H1 (cell line): ENCODE data around the gene BBX. TPM values are rescaled to one million over a fixed set of nuclear protein-coding genes. Genes with fewer than 3 reads are reported as not detected.

Source experiments
- CTCF ChIA-PET: fragments of 300-600 bp; sonication (Branson Sonifier 250); formaldehyde crosslinking; loops from one replicate; lab custom pipeline; 2021; ENCODE audit not compliant: partially characterized antibody; lab: Charles Lee
- POLR2A ChIA-PET: fragments of 300-600 bp; sonication (Branson Sonifier 250); formaldehyde crosslinking; loops from one replicate; lab custom pipeline; 2021; ENCODE audit warnings: inconsistent platforms; ENCODE audit not compliant: partially characterized antibody; lab: Charles Lee
- DNase-seq, 2 experiments: peaks; one replicate each; pipeline versions ENCODE4 v3.0.0 to v3.0.0-alpha.2; 2010 to 2022; ENCODE audit warnings: low spot score in 2 of 2, low read depth in 1 of 2, mixed read lengths in 1 of 2
- FAIRE-seq: peaks from 2 replicates; lab custom pipeline; 2011; peaks lifted over from hg19 to GRCh38; lab: Jason Lieb, UNC
- H2AFZ ChIP-seq: 2 replicates; pipeline ENCODE4 v1.8.1; 2012; ENCODE audit warnings: low read length, inconsistent platforms
- H2AK5ac ChIP-seq: 2 replicates; pipeline ENCODE4 v1.6.1; 2013; ENCODE audit warnings: low read depth, low read length
- H2BK120ac ChIP-seq: replicated peaks from 2 replicates; pipeline ENCODE3; 2013; ENCODE audit warnings: low read depth, low read length, inconsistent platforms
- H2BK12ac ChIP-seq: 2 replicates; pipeline ENCODE4 v1.6.1; 2013; ENCODE audit warnings: low read depth, low read length
- H2BK15ac ChIP-seq: 2 replicates; pipeline ENCODE4 v1.6.1; 2013; ENCODE audit warnings: low read length
- H2BK20ac ChIP-seq: 2 replicates; pipeline ENCODE4 v1.6.1; 2013; ENCODE audit warnings: low read length
- H2BK5ac ChIP-seq: 2 replicates; pipeline ENCODE4 v1.6.1; 2013; ENCODE audit warnings: low read depth, low read length
- H3K14ac ChIP-seq: 2 replicates; pipeline ENCODE4 v1.6.1; 2013; ENCODE audit warnings: inconsistent platforms; ENCODE audit not compliant: insufficient read length
- H3K18ac ChIP-seq: 2 replicates; pipeline ENCODE4 v1.6.1; 2013; ENCODE audit warnings: low read length; ENCODE audit errors: extremely low read depth
- H3K23ac ChIP-seq: 2 replicates; pipeline ENCODE4 v1.6.1; 2013; ENCODE audit warnings: inconsistent platforms; ENCODE audit not compliant: insufficient read length
- H3K23me2 ChIP-seq: 2 replicates; pipeline ENCODE4 v1.6.1; 2013; ENCODE audit warnings: low read depth, low read length
- H3K27ac ChIP-seq: 2 replicates; pipeline ENCODE4 v1.6.1; 2011; ENCODE audit warnings: low read depth, low read length, inconsistent platforms
- H3K27me3 ChIP-seq, 4 experiments: replicated peaks in 1 of 4; 1 replicate in 1 of 4; 2 replicates in 3 of 4; pipeline versions ENCODE4 v1.6.1 to v1.8.1; 2011 to 2013; ENCODE audit warnings: low read length in 3 of 4, mild to moderate bottlenecking in 3 of 4, inconsistent platforms in 2 of 4, mixed read lengths in 2 of 4, moderate library complexity in 1 of 4; ENCODE audit not compliant: control insufficient read depth in 3 of 4, insufficient read depth in 3 of 4; ENCODE audit errors: extremely low read depth in 1 of 4
- H3K36me3 ChIP-seq, 4 experiments: 2 replicates each; pipeline versions ENCODE4 v1.6.1 to v1.8.1; 2011 to 2013; ENCODE audit warnings: mild to moderate bottlenecking in 4 of 4, low read length in 3 of 4, moderate library complexity in 2 of 4, control low read depth in 1 of 4, inconsistent platforms in 1 of 4; ENCODE audit not compliant: insufficient read depth in 4 of 4, control insufficient read depth in 2 of 4
- H3K4ac ChIP-seq: replicated peaks from 2 replicates; pipeline ENCODE3; 2013; ENCODE audit warnings: low read length, low read depth, mixed read lengths, inconsistent platforms; ENCODE audit not compliant: insufficient read length
- H3K4me1 ChIP-seq, 4 experiments: replicated peaks in 1 of 4; 1 replicate in 1 of 4; 2 replicates in 3 of 4; pipeline versions ENCODE4 v1.6.1 to v1.8.1; 2011 to 2013; ENCODE audit warnings: low read length in 3 of 4, inconsistent platforms in 2 of 4, mixed read lengths in 1 of 4; ENCODE audit not compliant: insufficient read depth in 4 of 4, control insufficient read depth in 3 of 4
- H3K4me2 ChIP-seq, 2 experiments: 2 replicates each; pipeline versions ENCODE4 v1.6.1 to v1.8.1; 2011 to 2013; ENCODE audit warnings: low read depth in 2 of 2, low read length in 2 of 2, control low read depth in 1 of 2, inconsistent platforms in 1 of 2, mild to moderate bottlenecking in 1 of 2; ENCODE audit not compliant: insufficient read depth in 1 of 2
- H3K4me3 ChIP-seq, 4 experiments: fragments of 200-600, 300-600 bp in 1 of 4; sonication (generic), shearing (Covaris generic), sonication (Bioruptor Twin) in 1 of 4; 2 replicates each; pipeline versions ENCODE4 v1.5.1 to v1.8.1; 2011 to 2016; ENCODE audit warnings: low read length in 4 of 4, low read depth in 3 of 4, control low read depth in 2 of 4, inconsistent platforms in 2 of 4, mild to moderate bottlenecking in 2 of 4, mixed read lengths in 1 of 4, moderate library complexity in 1 of 4; ENCODE audit not compliant: insufficient read depth in 2 of 4; ENCODE audit errors: extremely low read depth in 1 of 4
- H3K56ac ChIP-seq: replicated peaks from 2 replicates; pipeline ENCODE3; 2013; ENCODE audit warnings: low read depth, mild to moderate bottlenecking, mixed read lengths, low read length, inconsistent platforms; ENCODE audit not compliant: insufficient read length
- H3K79me1 ChIP-seq: 2 replicates; pipeline ENCODE4 v1.6.1; 2013; ENCODE audit warnings: low read depth, low read length, control low read depth
- H3K79me2 ChIP-seq, 2 experiments: 2 replicates each; pipeline versions ENCODE4 v1.6.1 to v1.8.1; 2012 to 2013; ENCODE audit warnings: low read length in 2 of 2, mild to moderate bottlenecking in 2 of 2, inconsistent platforms in 1 of 2; ENCODE audit not compliant: insufficient read depth in 2 of 2, control insufficient read depth in 1 of 2
- H3K9ac ChIP-seq, 4 experiments: replicated peaks in 1 of 4; 1 replicate in 1 of 4; 2 replicates in 3 of 4; pipeline versions ENCODE4 v1.6.1 to v1.8.1; 2011 to 2013; ENCODE audit warnings: low read depth in 3 of 4, low read length in 3 of 4, control low read depth in 2 of 4, mild to moderate bottlenecking in 2 of 4, moderate library complexity in 2 of 4, inconsistent platforms in 1 of 4; ENCODE audit errors: extremely low read depth in 1 of 4
- H3K9me3 ChIP-seq, 2 experiments: 2 replicates each; pipeline versions ENCODE4 v1.6.1 to v1.8.1; 2012 to 2013; ENCODE audit warnings: mild to moderate bottlenecking in 2 of 2, moderate library complexity in 2 of 2, control low read depth in 1 of 2, inconsistent platforms in 1 of 2, low read depth in 1 of 2, low read length in 1 of 2, mixed read lengths in 1 of 2; ENCODE audit not compliant: insufficient read depth in 2 of 2
- H4K20me1 ChIP-seq, 2 experiments: replicated peaks in 1 of 2; 2 replicates each; pipeline versions ENCODE3 to v1.8.1; 2011 to 2013; ENCODE audit warnings: inconsistent platforms in 2 of 2, low read length in 2 of 2, mild to moderate bottlenecking in 1 of 2; ENCODE audit not compliant: insufficient read depth in 2 of 2, control insufficient read depth in 1 of 2
- H4K5ac ChIP-seq: 2 replicates; pipeline ENCODE4 v1.6.1; 2013; ENCODE audit warnings: low read length, low read depth, mixed read lengths, inconsistent platforms; ENCODE audit not compliant: insufficient read length
- H4K8ac ChIP-seq: 2 replicates; pipeline ENCODE4 v1.8.0; 2013; ENCODE audit warnings: mild to moderate bottlenecking, moderate library complexity, low read length, inconsistent platforms; ENCODE audit not compliant: insufficient read depth; ENCODE audit errors: extremely low read depth
- H4K91ac ChIP-seq: replicated peaks from 2 replicates; pipeline ENCODE3; 2013; ENCODE audit warnings: low read length, mixed read lengths, inconsistent platforms; ENCODE audit not compliant: insufficient read length
- TBP ChIP-seq: IDR thresholded peaks from 2 replicates; pipeline ENCODE4 v1.6.1; 2011; ENCODE audit warnings: low read depth, low read length, improper control_type of control experiment
- WGBS, 2 experiments: shearing (Covaris generic) in 1 of 2; methylation state at CpG; one replicate each; pipeline versions ENCODE4 v1.1.6 to v1.1.7; 2013 to 2015; ENCODE audit warnings: low lambda C conversion rate in 2 of 2, mixed read lengths in 2 of 2, inconsistent platforms in 1 of 2, low coverage in 1 of 2, missing lambda C conversion rate in 1 of 2; ENCODE audit not compliant: insufficient replicate concordance in 2 of 2, insufficient coverage in 1 of 2, insufficient read length in 1 of 2; ENCODE audit errors: extremely low coverage in 1 of 2, missing lambda C conversion rate in 1 of 2; 5-methylcytosine and 5-hydroxymethylcytosine counted together
- polyA plus RNA-seq, 7 experiments: library from polyadenylated mRNA; depleted of rRNA in 3 of 7; stranded (reverse) in 5 of 7; unstranded in 2 of 7; fragments of >200 nt in 5 of 7; fragments of 200-250 nt in 2 of 7; gene quantifications; 1 replicate in 5 of 7; 2 replicates in 1 of 7; 4 replicates in 1 of 7; pipeline versions ENCODE4 v1.2.1 to v1.2.3, GENCODE V29; 2011 to 2013; ENCODE audit warnings: missing spikeins in 2 of 7, mixed read lengths in 2 of 7
- total RNA-seq: library from RNA; stranded (reverse); fragmentation: NEBNext Ultra II Directional; extraction: Animal tissue kit (Norgen Biotek cat#: 25700); gene quantifications from 2 replicates; pipeline ENCODE4 v1.2.1, GENCODE V29; 2021

The BBX gene
- total and polyA plus RNA-seq, 2 of the 8 experiments (the other 6 are each of a cell fraction or from before 2014, with no cell fraction given) = 11.0 to 42.5 TPM

- Histone ChIP-seq H3K56ac (no peak overlapping the region), H3K79me1 (no peaks in the 10 kb centered on the region), H3K36me3 (no peaks in the 10 kb centered on the region), H4K5ac (no peak overlapping the region), H3K4me2 (no peak overlapping the region), H3K4me1 (no peaks in the 10 kb centered on the region), H3K9me3 (no peaks in the 10 kb centered on the region), H3K4ac (no peak overlapping the region), H3K27me3 (no peaks in the 10 kb centered on the region), H4K8ac (no peak overlapping the region), H3K79me2 (no peaks in the 10 kb centered on the region), H3K4me3 (no peak overlapping the region), H3K9ac (no peak overlapping the region), H2AK5ac (no peak overlapping the region), H2BK5ac (no peak overlapping the region), H3K23ac (no peak overlapping the region), H2AFZ (no peak overlapping the region), H2BK12ac (no peak overlapping the region), H2BK20ac (no peak overlapping the region), H4K91ac (no peak overlapping the region), H3K27ac (no peak overlapping the region), H4K20me1 (no peaks in the 10 kb centered on the region), H2BK120ac (no peak overlapping the region), H3K18ac (no peak overlapping the region), H3K23me2 (no peaks in the 10 kb centered on the region), H2BK15ac (no peak overlapping the region), H3K14ac (no peak overlapping the region)
- ChIA-PET POLR2A (no interaction called here), CTCF (interaction anchor here (1.2 to 5.4 kb wide), 12 partner anchors 9 to 165 kb away, joined by 3 to 97 read pairs (median 4); no protein-coding TSS in a partner anchor)
- no peak for TF ChIP-seq TBP
- WGBS, 2 experiments = 93% methylated on average over 5 of the region's 5 CpGs; no CpG with 5 or more reads in 1 of the 2 experiments
- DNase-seq (no peak), FAIRE-seq (no peak)
Measured at GRCh38 chr3:107738486-107739183, 215.9 kb downstream of the BBX start.
